Measurements from ENCODE around the gene AGAP1.

- no peak for TF ChIP-seq CTCF (IDR thresholded peaks at IDR 0.05)
- TF ChIP-seq POLR2A (IDR thresholded peaks at IDR 0.05) = no peak
Observed at GRCh38 chr2:235706506-235706905, 212.7 kb downstream of the AGAP1 start.

Data from heart left ventricle (tissue), 13 donors.